ENCODE data around the gene RDX.
"Not testable (repeated sequence)": the region's sequence is repeated elsewhere in the genome, so short reads cannot be mapped to it uniquely, and the experiment has no call there.

The RDX gene

DNA sequence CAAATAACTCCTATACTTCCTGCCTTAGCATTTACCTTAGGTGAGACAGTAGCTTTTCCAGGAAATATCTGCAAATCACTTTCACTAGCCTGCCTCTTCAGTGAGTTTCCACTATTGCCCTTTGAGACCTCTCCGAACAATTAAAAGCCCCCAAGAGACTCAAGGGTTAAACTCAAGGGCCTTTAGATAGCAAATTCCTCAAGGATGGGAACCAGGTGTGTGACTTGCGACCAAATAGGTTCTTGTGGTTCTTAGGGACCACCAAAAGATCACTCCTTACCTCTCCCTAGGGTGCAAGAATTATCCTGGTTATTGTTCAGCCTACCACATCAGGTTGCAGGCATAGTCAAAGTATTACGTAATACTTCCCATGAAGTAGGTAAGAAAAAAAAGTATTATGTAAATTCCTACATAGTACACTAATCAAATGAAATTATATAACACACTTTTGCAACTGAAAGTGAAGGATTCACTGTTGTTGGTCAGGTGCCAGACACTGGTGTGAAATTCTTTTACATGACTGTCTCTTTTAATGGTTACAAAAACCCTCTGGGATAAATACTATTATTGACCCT, 1.4 kb upstream of the RDX start:
- no peak overlapping the region for H3K4me3 ChIP-seq (ENCODE audit: low read length)
- DNase-seq (ENCODE audit: low read depth), result peak; percentile 81
- TF ChIP-seq CTCF (IDR thresholded peaks at IDR 0.05; ENCODE audit: insufficient read depth, low read depth, low read length, missing control alignments), result no peak

DNA sequence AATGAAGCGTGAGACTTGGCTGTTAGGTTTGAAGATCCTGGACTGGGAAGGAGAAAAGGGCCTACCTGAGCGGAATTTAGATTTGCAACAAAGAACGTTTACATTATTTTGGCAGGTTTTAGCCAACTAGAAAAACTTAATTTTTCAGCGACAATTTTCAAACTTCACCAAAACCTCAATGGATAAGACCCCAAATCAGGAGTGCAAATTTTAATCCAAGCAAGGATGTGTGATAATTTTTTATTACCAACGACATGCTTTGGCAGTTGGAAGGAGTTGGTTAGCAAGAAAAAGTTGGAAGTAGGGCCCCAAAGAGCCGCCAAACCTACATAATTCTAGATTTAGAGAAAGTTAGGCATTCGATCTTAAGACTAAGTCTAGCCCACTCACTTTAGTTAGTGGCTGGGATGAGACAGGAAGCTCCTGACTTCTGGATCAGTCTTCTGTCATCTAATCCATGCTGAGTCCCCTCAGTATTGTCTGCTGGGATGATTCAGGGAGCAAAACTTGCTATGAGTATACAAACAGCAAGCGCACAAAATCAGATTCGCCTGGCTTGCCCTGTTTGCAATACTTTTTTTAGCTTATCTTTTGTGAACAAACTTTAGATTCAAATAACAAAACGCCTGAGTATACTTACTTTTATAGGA, 787 bp upstream of the RDX start:
- DNase-seq (ENCODE audit: low read depth), result peak; percentile 72
- no peak for TF ChIP-seq CTCF (IDR thresholded peaks at IDR 0.05; ENCODE audit: insufficient read depth, low read depth, low read length, missing control alignments)
- H3K4me3 ChIP-seq (ENCODE audit: low read length), result peak overlapping the region; percentile 38

DNA sequence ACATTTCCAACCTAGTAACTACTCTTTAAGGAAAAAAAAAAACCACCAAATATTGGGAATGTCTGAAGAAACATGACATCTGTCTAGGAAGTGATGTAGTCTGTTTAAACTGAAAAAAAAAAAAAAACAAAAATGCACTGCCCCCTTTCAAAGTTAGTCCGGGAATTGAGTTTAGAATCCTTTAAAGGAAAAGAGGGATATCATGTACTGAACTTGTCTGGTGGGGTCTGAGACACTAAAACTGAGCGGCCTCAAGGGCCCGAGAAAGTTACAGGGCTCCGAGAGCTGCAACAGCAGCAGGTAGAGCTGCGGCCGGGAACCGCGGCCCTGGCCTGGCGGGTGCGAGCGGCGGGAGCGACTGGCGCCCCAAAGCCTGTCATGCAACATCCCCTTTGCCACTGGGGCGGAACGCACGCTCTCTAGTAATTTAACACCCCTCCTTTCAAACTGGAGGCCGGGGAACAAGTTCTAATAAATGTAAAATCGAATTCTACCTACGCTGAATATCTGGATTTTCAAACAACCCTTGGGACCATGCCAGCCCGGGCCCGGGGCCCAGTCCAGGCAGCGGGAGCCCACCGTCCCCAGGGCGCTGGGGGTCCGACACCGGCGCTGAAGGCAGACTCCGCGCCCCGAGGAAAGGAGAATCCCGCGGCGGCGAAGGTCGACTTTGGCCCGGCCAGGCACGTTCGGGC, 736 bp downstream of the RDX start:
- peak; percentile 51 for DNase-seq (ENCODE audit: low read depth)
- TF ChIP-seq CTCF (IDR thresholded peaks at IDR 0.05; ENCODE audit: insufficient read depth, low read depth, low read length, missing control alignments), result no peak

GRCh38 chr11:110295086-110295485, 1.3 kb downstream of the RDX start:
- DNase-seq (ENCODE audit: low read depth), result no peak
- peak overlapping the region; percentile 83 for H3K4me3 ChIP-seq (ENCODE audit: low read length)
- no peak for TF ChIP-seq CTCF (IDR thresholded peaks at IDR 0.05; ENCODE audit: insufficient read depth, low read depth, low read length, missing control alignments)

More for the DNA sequence above, 736 bp downstream of the RDX start:
- H3K4me3 ChIP-seq (ENCODE audit: low read length), result peak overlapping the region; percentile 83

DNA sequence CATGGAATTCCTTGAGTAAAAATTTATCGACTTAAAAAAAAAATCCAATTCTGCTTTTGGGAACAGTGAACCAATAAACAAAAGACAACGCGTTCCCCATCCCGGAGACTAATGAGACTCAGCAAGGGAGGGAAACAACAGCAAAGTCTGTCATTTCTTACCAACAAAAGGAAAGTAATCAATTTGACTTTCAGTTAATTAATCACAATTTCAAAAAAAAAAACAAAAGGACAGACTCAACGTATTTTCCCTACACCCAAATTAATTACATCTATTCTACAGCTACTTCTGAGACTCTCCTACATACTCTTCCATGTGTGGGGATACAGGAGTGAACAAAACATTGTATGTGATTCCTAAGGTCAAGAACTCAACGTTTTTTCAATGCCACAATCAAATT, 1.9 kb downstream of the RDX start:
- TF ChIP-seq CTCF (IDR thresholded peaks at IDR 0.05; ENCODE audit: insufficient read depth, low read depth, low read length, missing control alignments), result no peak
- DNase-seq (ENCODE audit: low read depth), result no peak
- peak overlapping the region; percentile 83 for H3K4me3 ChIP-seq (ENCODE audit: low read length)

- TF ChIP-seq CTCF (IDR thresholded peaks at IDR 0.05; ENCODE audit: insufficient read depth, low read depth, low read length, missing control alignments), result no peak
- no peak for DNase-seq (ENCODE audit: low read depth)
- H3K4me3 ChIP-seq (ENCODE audit: low read length), result peak overlapping the region; percentile 11
Measured at GRCh38 chr11:110293389-110293788, 3.0 kb downstream of the RDX start.

DNA sequence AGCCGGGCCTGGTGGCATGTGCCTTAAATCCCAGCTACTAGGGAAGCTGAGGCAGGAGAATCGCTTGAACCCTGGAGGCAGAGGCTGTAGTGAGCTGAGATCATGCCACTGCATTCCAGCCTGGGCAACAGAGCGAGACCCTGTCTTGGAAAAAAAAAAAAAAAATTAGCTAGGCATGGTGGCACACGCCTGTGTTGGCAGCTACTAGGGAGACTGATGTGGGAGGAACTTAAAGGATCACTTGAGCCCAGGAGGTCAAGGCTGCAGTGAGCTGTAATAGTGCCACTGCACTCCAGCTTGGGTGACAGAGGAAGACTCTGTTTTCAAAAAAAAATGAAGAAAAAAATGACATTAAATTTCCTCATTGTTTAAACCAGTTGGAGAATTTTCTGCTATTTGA, 4.3 kb downstream of the RDX start:
- not testable (repeated sequence) for H3K4me3 ChIP-seq (ENCODE audit: low read length); DNase-seq (ENCODE audit: low read depth)

Measured in epithelial cell of esophagus (primary cell).